Hematopoietic multipotent progenitor cell (in vitro differentiated cells): ENCODE results near the gene SAMD4A. TPM values are rescaled to one million over a fixed set of nuclear protein-coding genes. Genes with fewer than 3 reads are reported as not detected.

Experiments
- DNase-seq, 3 donors: peaks; one replicate each; pipeline ENCODE4 v3.0.0-alpha.2; 2011 to 2015; ENCODE audit warnings: low read depth in 2 of 3, low spot score in 2 of 3
- total RNA-seq: library from RNA; depleted of rRNA; stranded (reverse); fragments of >200 nt; gene quantifications from one replicate; pipeline ENCODE4 v1.2.3, GENCODE V29; 2012

The SAMD4A gene
- total RNA-seq, 1 donor = 2.7 TPM

- no peak for DNase-seq
Measured at GRCh38 chr14:54698966-54699530, 132.1 kb downstream of the SAMD4A start.

- no peak for DNase-seq
Measured at GRCh38 chr14:54699735-54700134, 132.8 kb downstream of the SAMD4A start.

DNA sequence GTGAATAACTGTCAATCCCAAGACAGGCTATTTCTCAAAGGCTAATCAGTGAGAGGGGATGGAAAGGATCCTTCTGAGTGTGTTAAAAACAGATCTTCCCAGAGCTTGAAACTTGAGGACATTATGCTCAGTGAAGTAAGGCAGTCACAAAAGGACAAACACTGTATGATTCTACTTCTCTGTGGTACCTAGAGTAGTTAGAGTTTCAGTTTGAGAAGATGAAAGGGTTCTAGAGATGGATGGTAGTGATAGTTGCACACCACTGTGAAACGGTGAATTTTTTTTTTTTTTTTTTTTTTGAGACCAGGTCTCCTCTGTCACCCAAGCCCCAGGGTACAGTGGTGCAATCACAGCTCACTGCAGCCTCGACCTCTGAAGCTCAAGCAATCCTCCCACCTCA, 133.8 kb downstream of the SAMD4A start:
- no peak for DNase-seq

- DNase-seq = no peak
Measured at GRCh38 chr14:54702014-54702491, 135.1 kb downstream of the SAMD4A start.

DNA sequence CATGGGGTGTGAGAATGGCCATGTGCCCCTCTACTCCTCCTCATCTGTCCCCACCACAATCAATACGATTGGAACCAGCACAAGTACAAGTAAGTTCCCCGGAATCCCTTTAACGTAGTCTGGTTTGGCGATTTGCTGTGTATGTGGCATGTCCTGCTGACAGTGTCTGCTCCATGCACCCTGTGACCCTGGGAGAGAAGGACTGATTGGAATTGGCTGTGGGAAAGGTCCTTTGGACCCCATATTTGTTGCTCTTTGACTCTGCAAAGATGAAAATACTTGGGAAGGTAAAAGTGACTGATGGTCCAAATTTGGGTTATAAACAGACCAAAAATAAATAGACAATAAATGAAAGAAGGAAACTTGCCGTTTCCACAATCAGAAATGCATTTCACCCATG, 135.6 kb downstream of the SAMD4A start:
- no peak for DNase-seq

DNA sequence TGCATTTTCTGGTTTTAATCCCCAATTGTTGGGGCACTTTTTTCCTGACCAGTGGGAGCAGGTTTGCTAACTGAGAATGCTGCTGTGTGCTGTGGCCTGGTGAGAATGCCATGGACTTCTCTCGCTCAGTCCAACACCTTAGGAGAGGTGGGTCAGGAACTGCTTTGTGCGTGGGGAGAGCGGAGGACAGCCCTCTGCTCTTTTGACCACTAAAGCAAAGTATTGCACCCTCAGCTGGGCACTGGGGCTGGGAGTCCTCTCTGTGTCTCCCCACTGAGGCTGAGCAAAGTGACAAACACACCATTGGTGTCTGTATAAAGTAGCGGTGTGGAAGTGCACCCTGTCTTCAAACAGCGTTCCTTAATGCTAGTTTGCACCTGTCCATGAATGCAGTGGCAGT, 136.2 kb downstream of the SAMD4A start:
- no peak for DNase-seq

- no peak for DNase-seq
Measured at GRCh38 chr14:54703724-54704123, 136.8 kb downstream of the SAMD4A start.

- DNase-seq = no peak
Measured at GRCh38 chr14:54704768-54705167, 137.8 kb downstream of the SAMD4A start.

DNA sequence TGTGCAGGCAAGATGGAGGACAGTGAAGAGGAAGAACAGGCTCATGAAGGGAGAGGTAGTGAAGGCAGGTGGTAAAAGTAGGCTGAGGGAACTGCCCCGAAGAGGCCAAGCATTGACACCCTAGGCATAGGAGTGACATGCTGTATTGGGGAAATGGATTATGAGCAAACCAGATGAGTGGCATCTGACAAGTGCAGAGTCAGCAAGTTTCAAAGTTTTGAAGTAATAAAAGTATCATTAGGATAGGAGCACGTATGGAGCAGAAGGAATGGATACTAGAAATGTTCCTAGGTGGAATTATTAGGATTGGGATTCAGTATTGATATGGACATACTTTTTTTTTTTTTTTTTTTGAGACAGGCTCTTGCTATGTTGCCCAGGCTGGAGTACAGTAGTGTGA, 139.8 kb downstream of the SAMD4A start:
- no peak for DNase-seq

GRCh38 chr14:54708161-54708560, 141.2 kb downstream of the SAMD4A start:
- DNase-seq = no peak

DNA sequence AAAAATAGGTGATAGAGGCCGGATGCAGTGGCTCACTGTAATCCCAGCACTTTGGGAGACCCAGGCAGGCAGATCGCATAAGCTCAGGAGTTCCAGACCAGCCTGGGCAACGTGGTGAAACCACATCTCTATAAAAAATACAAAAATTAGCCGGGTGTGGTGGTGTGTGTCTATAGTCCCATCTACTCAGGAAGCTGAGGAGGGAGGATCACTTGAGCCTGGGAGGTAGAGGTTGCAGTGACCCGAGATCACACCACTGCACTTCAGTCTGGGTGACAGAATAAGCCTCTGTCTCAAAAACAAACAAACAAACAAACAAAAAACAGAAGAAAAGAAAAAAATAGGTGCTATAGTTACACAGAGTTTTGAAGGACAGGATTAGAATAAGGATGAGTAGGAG, 142.1 kb downstream of the SAMD4A start:
- no peak for DNase-seq

- no peak for DNase-seq
Measured at GRCh38 chr14:54709444-54709843, 142.5 kb downstream of the SAMD4A start.

GRCh38 chr14:54709867-54710266, 142.9 kb downstream of the SAMD4A start:
- no peak for DNase-seq

GRCh38 chr14:54711312-54711711, 144.4 kb downstream of the SAMD4A start:
- no peak for DNase-seq

DNA sequence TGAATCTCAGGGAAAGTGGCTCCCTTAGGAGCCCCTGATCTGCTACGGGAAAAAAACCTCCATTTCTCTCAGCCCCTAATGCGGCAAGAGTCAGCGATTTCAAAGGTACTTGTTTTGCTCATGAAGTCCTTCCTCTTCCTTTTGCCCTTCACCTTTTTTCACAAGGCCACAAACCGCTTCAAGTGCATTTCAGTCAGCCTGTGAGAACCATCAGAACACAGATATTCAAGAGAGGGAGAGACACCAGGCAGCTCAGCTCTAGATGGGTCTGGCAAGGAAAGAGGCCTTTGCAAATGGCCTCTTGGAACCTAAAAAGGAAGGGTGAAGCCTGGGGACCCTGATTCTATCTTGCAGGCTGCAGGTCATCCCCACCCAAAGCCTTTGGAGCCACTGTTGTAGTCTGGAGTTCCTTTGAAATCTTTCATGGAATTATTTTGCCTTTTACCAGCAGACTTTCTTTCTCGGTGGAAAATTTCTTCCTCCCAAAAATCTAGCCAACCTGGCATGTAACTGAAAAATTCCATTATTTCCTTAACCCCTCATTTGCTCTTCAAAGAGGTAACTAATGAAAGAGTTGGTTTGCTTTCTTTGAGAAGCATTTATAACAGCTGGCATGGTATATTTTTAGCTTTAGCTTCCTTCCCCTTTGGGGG, 145.0 kb downstream of the SAMD4A start:
- DNase-seq = peak in 1 of 3 donors; percentile 53

GRCh38 chr14:54712465-54713200, 145.7 kb downstream of the SAMD4A start:
- DNase-seq = peak in 1 of 3 donors; percentile 22

DNA sequence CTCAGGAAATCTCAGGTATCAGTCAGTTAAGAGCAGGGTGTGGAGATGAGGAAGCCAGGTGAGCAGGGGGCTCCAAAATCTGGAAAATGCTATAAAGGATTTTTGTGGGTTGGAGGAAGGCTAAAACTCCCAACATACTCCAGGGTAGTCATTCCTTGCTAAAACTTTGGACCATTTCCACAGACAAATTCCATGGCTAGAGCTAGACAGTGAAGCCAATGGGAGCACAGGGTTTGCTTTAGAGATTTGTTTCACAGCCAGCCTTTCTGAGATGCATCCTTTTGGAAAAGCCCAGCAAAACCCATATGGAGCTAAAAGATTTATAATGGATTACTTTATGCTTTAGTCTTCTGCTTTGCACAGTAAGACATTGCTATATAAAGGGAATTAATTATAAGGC, 146.5 kb downstream of the SAMD4A start:
- no peak for DNase-seq

DNA sequence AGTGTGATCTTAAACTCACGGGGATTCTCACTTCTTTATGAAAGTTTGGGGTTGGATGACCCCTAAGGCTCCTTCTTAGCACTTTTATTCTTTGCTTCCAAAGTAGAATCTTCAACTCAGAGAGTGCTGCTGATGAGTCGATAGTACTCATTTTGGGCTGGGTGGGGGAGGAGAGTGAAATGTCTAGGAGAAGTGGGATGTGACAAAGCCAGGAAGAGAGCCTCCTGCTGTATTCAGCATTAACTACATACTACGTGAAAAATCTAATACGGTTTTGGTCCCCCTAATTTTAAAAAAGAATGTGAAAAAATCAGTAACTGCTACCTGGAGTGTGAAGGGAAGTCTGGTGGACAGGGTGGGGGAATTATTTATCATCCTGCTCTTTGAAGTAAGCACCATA, 148.3 kb downstream of the SAMD4A start:
- DNase-seq = no peak

DNA sequence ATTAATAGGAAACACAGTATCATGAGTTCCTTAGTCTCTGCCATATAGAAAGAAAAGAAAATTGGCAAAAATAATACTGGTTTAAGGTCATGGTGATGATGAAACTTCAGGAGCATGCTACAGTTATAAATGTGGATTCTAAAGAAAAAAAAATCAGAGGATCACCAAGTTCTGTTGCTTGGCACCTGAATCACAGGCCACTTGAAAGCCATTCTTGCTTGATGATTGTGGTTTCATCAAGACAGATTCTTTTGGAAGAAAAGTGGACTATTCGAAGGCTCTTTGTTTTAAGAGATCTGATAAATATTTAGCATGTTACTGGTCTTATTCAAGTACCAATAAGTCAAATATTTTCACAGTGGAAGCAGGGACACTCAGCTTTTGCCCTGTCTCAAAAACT, 148.9 kb downstream of the SAMD4A start:
- DNase-seq = no peak

DNA sequence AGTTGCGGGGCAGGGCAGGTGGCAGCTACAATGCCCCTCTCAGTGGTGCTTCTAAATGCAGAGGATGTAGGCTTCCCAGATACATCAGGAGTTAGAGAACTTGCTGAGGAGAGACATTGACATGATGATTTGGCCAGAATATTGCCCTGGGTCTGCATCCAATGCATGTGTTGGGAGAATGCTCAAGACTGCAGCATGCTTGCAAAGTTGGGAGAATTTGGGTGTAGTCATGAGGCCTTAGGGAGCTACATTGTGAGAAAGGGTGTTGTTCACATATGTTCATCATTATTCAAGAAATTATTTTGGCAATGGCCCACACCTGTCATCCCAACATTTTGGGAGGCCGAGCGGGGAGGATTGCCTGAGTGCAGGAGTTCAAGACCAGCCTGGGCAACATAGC, 149.9 kb downstream of the SAMD4A start:
- DNase-seq = no peak

DNA sequence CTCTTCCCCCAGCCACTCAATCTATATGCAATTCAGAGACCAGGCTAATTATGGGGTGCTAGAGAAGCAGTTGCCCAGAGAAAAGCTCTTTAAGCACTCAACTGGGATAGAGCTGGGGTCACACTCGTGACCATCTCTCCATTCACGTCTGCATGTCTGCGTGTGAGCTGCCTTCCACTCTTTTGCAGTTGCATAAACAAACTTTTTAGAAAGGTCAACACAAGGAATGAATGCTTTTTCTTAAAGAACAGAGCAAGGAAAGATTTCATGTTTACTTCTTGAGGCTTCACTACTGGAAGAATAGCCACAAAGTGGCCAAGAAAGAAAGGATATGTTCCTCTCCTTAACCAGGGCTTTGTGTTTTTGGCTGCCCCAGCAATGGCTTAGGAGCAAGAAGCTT, 151.1 kb downstream of the SAMD4A start:
- no peak for DNase-seq

- no peak for DNase-seq
Measured at GRCh38 chr14:54719406-54719805, 152.5 kb downstream of the SAMD4A start.
